T follicular helper cell (primary cell): Measurements from ENCODE around the gene ELAC1.
"Not testable (repeated sequence)": the region's sequence is repeated elsewhere in the genome, so short reads cannot be mapped to it uniquely, and the experiment has no call there.

Experiments
- DNase-seq: peaks from one replicate; pipeline ENCODE4 v3.0.0-alpha.2; 2020; ENCODE audit warnings: low read depth

The ELAC1 gene

GRCh38 chr18:50973367-50974126 is 5.7 kb downstream of the ELAC1 start:
- no peak for DNase-seq

GRCh38 chr18:50977037-50977760 is 9.4 kb downstream of the ELAC1 start:
- no peak for DNase-seq

- DNase-seq = no peak
Measured at GRCh38 chr18:50981381-50981780, 13.5 kb downstream of the ELAC1 start.

- no peak for DNase-seq
Measured at GRCh38 chr18:50982086-50982801, 14.4 kb downstream of the ELAC1 start.

- DNase-seq = no peak
Measured at GRCh38 chr18:50982802-50983179, 15.0 kb downstream of the ELAC1 start.

- no peak for DNase-seq
Measured at GRCh38 chr18:50986360-50987087, 18.7 kb downstream of the ELAC1 start.

- DNase-seq = no peak
Measured at GRCh38 chr18:50987261-50987660, 19.4 kb downstream of the ELAC1 start.

GRCh38 chr18:50989711-50990110 is 21.9 kb downstream of the ELAC1 start:
- no peak for DNase-seq

- no peak for DNase-seq
Measured at GRCh38 chr18:50992351-50992762, 24.5 kb downstream of the ELAC1 start.

- no peak for DNase-seq
Measured at GRCh38 chr18:50994031-50994430, 26.2 kb downstream of the ELAC1 start.

- DNase-seq = not testable (repeated sequence)
Measured at GRCh38 chr18:51003174-51003573, 35.3 kb downstream of the ELAC1 start.

- no peak for DNase-seq
Measured at GRCh38 chr18:51006061-51006818, 38.4 kb downstream of the ELAC1 start.

- DNase-seq = no peak
Measured at GRCh38 chr18:51006948-51007789, 39.3 kb downstream of the ELAC1 start.

GRCh38 chr18:51007790-51008139 is 39.9 kb downstream of the ELAC1 start:
- DNase-seq = no peak

GRCh38 chr18:51009072-51009471 is 41.2 kb downstream of the ELAC1 start:
- no peak for DNase-seq

- no peak for DNase-seq
Measured at GRCh38 chr18:51010218-51010617, 42.4 kb downstream of the ELAC1 start.

GRCh38 chr18:51011709-51012108 is 43.9 kb downstream of the ELAC1 start:
- DNase-seq = no peak

GRCh38 chr18:51012441-51012840 is 44.6 kb downstream of the ELAC1 start:
- no peak for DNase-seq

GRCh38 chr18:51013259-51013658 is 45.4 kb downstream of the ELAC1 start:
- DNase-seq = no peak

- no peak for DNase-seq
Measured at GRCh38 chr18:51017140-51017879, 49.5 kb downstream of the ELAC1 start.
